Measurements from ENCODE around the gene KIF3A.

- TF ChIP-seq CTCF (IDR thresholded peaks at IDR 0.05) (no peak), POLR2A (IDR thresholded peaks at IDR 0.05) (no peak)
Measured at GRCh38 chr5:132760049-132760420, 22.7 kb upstream of the KIF3A start.

All from heart left ventricle (tissue), 13 donors.